Osteoblast (primary cell): ENCODE data around the gene DDX6. TPM values are rescaled to one million over a fixed set of nuclear protein-coding genes. Genes with fewer than 3 reads are reported as not detected.

Source experiments
- DNase-seq: peaks from one replicate; pipeline ENCODE4 v3.0.0; 2011; ENCODE audit warnings: low spot score, mixed read lengths; ENCODE audit not compliant: insufficient read length; ENCODE audit errors: missing footprints
- H2AFZ ChIP-seq: 2 replicates; pipeline ENCODE4 v1.6.0; 2011; ENCODE audit warnings: mild to moderate bottlenecking, low read length
- H3K27ac ChIP-seq: 2 replicates; pipeline ENCODE4 v1.5.1; 2011; ENCODE audit warnings: mild to moderate bottlenecking, low read depth, low read length, moderate library complexity
- H3K27me3 ChIP-seq: 2 replicates; pipeline ENCODE4 v1.6.0; 2012; ENCODE audit warnings: mild to moderate bottlenecking, control low read depth, inconsistent platforms, low read length, moderate library complexity; ENCODE audit not compliant: insufficient read depth
- H3K36me3 ChIP-seq: 2 replicates; pipeline ENCODE4 v1.5.1; 2011; ENCODE audit warnings: mild to moderate bottlenecking, low read length, control low read depth, moderate library complexity; ENCODE audit not compliant: insufficient read depth
- H3K4me1 ChIP-seq: 2 replicates; pipeline ENCODE4 v1.5.1; 2011; ENCODE audit warnings: mild to moderate bottlenecking, low read length, control low read depth, moderate library complexity; ENCODE audit not compliant: insufficient read depth
- H3K4me2 ChIP-seq: 2 replicates; pipeline ENCODE4 v1.6.0; 2011; ENCODE audit warnings: mild to moderate bottlenecking, low read length; ENCODE audit not compliant: insufficient read depth
- H3K4me3 ChIP-seq: fragments of 200-600 bp; sonication (generic); 3 replicates; pipeline ENCODE4 v1.5.1; 2012; ENCODE audit warnings: mild to moderate bottlenecking, low read length, inconsistent platforms; ENCODE audit not compliant: insufficient read depth
- H3K79me2 ChIP-seq: 2 replicates; pipeline ENCODE4 v1.6.0; 2012; ENCODE audit warnings: mild to moderate bottlenecking, low read length, control low read depth, inconsistent platforms; ENCODE audit not compliant: insufficient read depth
- H3K9me3 ChIP-seq: 2 replicates; pipeline ENCODE4 v1.5.1; 2011; ENCODE audit warnings: low read depth, low read length, control low read depth
- H4K20me1 ChIP-seq: 2 replicates; pipeline ENCODE4 v1.6.0; 2012; ENCODE audit warnings: mild to moderate bottlenecking, low read length, control low read depth; ENCODE audit not compliant: insufficient read depth
- CTCF ChIP-seq: IDR thresholded peaks from 2 replicates; pipeline ENCODE4 v1.5.1; 2011; ENCODE audit warnings: mild to moderate bottlenecking, low read depth, low read length, moderate library complexity; ENCODE audit errors: extremely low read depth
- total RNA-seq: library from RNA; depleted of rRNA; stranded (reverse); fragments of >200 nt; gene quantifications from 2 replicates; pipeline ENCODE4 v1.2.3, GENCODE V29; 2012

Gene DDX6
- total RNA-seq, 1 donor: 122 TPM

DNA sequence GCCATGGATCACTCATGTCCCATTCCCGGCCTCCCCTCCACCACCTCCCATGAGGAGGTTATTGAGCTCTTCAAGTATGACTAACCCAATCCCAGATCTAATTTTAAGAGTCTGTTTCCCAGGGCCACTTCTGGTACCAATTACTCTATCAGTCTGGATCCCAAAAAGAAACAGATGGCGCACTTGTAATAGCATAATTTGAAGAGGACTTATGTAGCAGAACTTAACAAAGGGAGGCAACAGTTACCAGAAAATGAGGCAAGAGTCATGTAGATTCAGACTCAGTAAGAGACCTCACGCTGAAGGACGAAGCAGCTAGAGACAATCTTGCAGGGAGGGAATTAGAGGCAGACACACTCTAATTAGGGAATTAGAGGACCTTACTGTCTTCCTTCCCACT lies 46.9 kb downstream of the DDX6 start:
- no peak overlapping the region for H3K4me2 ChIP-seq
- H4K20me1 ChIP-seq: peaks cover 4% of the 10 kb centered on the region
- H2AFZ ChIP-seq: no peak overlapping the region
- H3K79me2 ChIP-seq: no peaks in the 10 kb centered on the region
- H3K27me3 ChIP-seq: no peaks in the 10 kb centered on the region
- H3K27ac ChIP-seq: no peak overlapping the region
- no peak for DNase-seq
- H3K4me3 ChIP-seq: no peak overlapping the region
- H3K4me1 ChIP-seq: no peaks in the 10 kb centered on the region
- H3K9me3 ChIP-seq: no peaks in the 10 kb centered on the region
- TF ChIP-seq CTCF: no peak
- peaks cover 4% of the 10 kb centered on the region for H3K36me3 ChIP-seq

- H4K20me1 ChIP-seq: no peaks in the 10 kb centered on the region
- no peak for DNase-seq
- no peak overlapping the region for H3K27ac ChIP-seq
- H3K79me2 ChIP-seq: no peaks in the 10 kb centered on the region
- H3K4me1 ChIP-seq: no peaks in the 10 kb centered on the region
- no peak overlapping the region for H3K4me3 ChIP-seq
- no peaks in the 10 kb centered on the region for H3K27me3 ChIP-seq
- no peak for TF ChIP-seq CTCF
- H2AFZ ChIP-seq: no peak overlapping the region
- H3K4me2 ChIP-seq: no peak overlapping the region
- H3K9me3 ChIP-seq: no peaks in the 10 kb centered on the region
- H3K36me3 ChIP-seq: no peaks in the 10 kb centered on the region
Measured at GRCh38 chr11:118742304-118742703, 48.7 kb downstream of the DDX6 start.

DNA sequence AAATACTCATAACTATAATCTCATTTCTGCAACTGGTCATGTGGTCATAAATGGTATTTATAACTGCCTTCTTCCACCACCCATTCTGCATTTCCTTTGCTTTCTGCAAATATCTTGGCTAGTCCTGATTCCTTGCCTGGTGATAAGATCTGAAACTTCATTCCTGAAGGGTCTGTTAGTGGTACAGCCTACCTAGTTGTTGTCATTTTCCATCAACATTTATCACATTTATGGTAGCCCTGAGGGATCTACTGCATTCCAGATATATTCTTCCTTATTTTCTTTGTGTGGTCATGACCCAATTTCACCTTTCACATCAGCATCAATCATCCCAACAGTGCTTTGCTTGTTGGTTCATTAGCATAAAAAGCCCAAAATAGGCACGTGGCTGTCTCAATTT lies 50.1 kb downstream of the DDX6 start:
- no peak overlapping the region for H3K4me2 ChIP-seq
- no peaks in the 10 kb centered on the region for H4K20me1 ChIP-seq
- DNase-seq: no peak
- H3K79me2 ChIP-seq: no peaks in the 10 kb centered on the region
- no peak overlapping the region for H3K27ac ChIP-seq
- H3K4me3 ChIP-seq: no peak overlapping the region
- no peaks in the 10 kb centered on the region for H3K36me3 ChIP-seq
- no peaks in the 10 kb centered on the region for H3K4me1 ChIP-seq
- H3K27me3 ChIP-seq: no peaks in the 10 kb centered on the region
- TF ChIP-seq CTCF: no peak
- no peak overlapping the region for H2AFZ ChIP-seq
- H3K9me3 ChIP-seq: no peaks in the 10 kb centered on the region

- H3K79me2 ChIP-seq: no peaks in the 10 kb centered on the region
- no peak for DNase-seq
- TF ChIP-seq CTCF: no peak
Measured at GRCh38 chr11:118735203-118735602, 55.8 kb downstream of the DDX6 start.

More at GRCh38 chr11:118735203-118735602, 55.8 kb downstream of the DDX6 start:
- peaks cover 4% of the 10 kb centered on the region for H3K27me3 ChIP-seq
- H3K4me1 ChIP-seq: no peaks in the 10 kb centered on the region
- H4K20me1 ChIP-seq: no peaks in the 10 kb centered on the region
- H2AFZ ChIP-seq: no peak overlapping the region
- no peak overlapping the region for H3K4me3 ChIP-seq
- no peak overlapping the region for H3K27ac ChIP-seq
- no peaks in the 10 kb centered on the region for H3K36me3 ChIP-seq
- H3K9me3 ChIP-seq: no peaks in the 10 kb centered on the region
- H3K4me2 ChIP-seq: no peak overlapping the region
